ENCODE results near the gene FHDC1.

FHDC1 gene

GRCh38 chr4:152981278-152981677 is 45.2 kb downstream of the FHDC1 start:
- no peak for DNase-seq (ENCODE audit: low read depth)

GRCh38 chr4:152981842-152982241 is 45.7 kb downstream of the FHDC1 start:
- no peak for DNase-seq (ENCODE audit: low read depth)

- no peak for DNase-seq (ENCODE audit: low read depth)
These were observed 47.1 kb downstream of the FHDC1 start for GRCh38 chr4:152983221-152983620.

GRCh38 chr4:152983774-152984411 is 47.8 kb downstream of the FHDC1 start:
- no peak for DNase-seq (ENCODE audit: low read depth)

GRCh38 chr4:152988721-152989553 is 52.8 kb downstream of the FHDC1 start:
- DNase-seq (ENCODE audit: low read depth), result no peak

GRCh38 chr4:152989554-152989970 is 53.4 kb downstream of the FHDC1 start:
- no peak for DNase-seq (ENCODE audit: low read depth)

- DNase-seq (ENCODE audit: low read depth), result no peak
These were observed 54.5 kb downstream of the FHDC1 start for GRCh38 chr4:152990471-152991131.

GRCh38 chr4:152991398-152991797 is 55.3 kb downstream of the FHDC1 start:
- no peak for DNase-seq (ENCODE audit: low read depth)

GRCh38 chr4:152992027-152992426 is 55.9 kb downstream of the FHDC1 start:
- no peak for DNase-seq (ENCODE audit: low read depth)

GRCh38 chr4:152992466-152992865 is 56.3 kb downstream of the FHDC1 start:
- no peak for DNase-seq (ENCODE audit: low read depth)

- DNase-seq (ENCODE audit: low read depth), result no peak
These were observed 57.9 kb downstream of the FHDC1 start for GRCh38 chr4:152994038-152994437.

GRCh38 chr4:152996111-152996571 is 60.0 kb downstream of the FHDC1 start:
- no peak for DNase-seq (ENCODE audit: low read depth)

- DNase-seq (ENCODE audit: low read depth), result no peak
These were observed 60.5 kb downstream of the FHDC1 start for GRCh38 chr4:152996672-152997071.

GRCh38 chr4:152997288-152997687 is 61.2 kb downstream of the FHDC1 start:
- no peak for DNase-seq (ENCODE audit: low read depth)

GRCh38 chr4:152997771-152998487 is 61.8 kb downstream of the FHDC1 start:
- no peak for DNase-seq (ENCODE audit: low read depth)

GRCh38 chr4:152998861-152999260 is 62.7 kb downstream of the FHDC1 start:
- no peak for DNase-seq (ENCODE audit: low read depth)

- DNase-seq (ENCODE audit: low read depth), result no peak
These were observed 63.4 kb downstream of the FHDC1 start for GRCh38 chr4:152999346-153000075.

GRCh38 chr4:153000076-153000420 is 63.9 kb downstream of the FHDC1 start:
- no peak for DNase-seq (ENCODE audit: low read depth)

GRCh38 chr4:153001626-153002025 is 65.5 kb downstream of the FHDC1 start:
- DNase-seq (ENCODE audit: low read depth), result no peak

GRCh38 chr4:153002110-153002509 is 66.0 kb downstream of the FHDC1 start:
- no peak for DNase-seq (ENCODE audit: low read depth)

- DNase-seq (ENCODE audit: low read depth), result no peak
These were observed 68.1 kb downstream of the FHDC1 start for GRCh38 chr4:153004081-153004850.

Data from T follicular helper cell (primary cell).